Epithelial cell of umbilical artery (primary cell): ENCODE measurements around the gene C12orf42. TPM values are rescaled to one million over a fixed set of nuclear protein-coding genes. Genes with fewer than 3 reads are reported as not detected.

ENCODE experiments used
- total RNA-seq: library from RNA; depleted of rRNA; stranded (reverse); fragments of >200 nt; gene quantifications from 2 replicates; pipeline ENCODE4 v1.2.3, GENCODE V29; 2014

C12orf42 gene
- not detected in 2 replicates for total RNA-seq

GRCh38 chr12:103495469-103496456 is at the start of gene C12orf42:
Gene C12orf42 (minus strand): TSS chr12:103495968. CDS start chr12:103478426, 17,542 bp downstream.

Other genes with a start within 250 kb of the C12orf42 start
- not detected in 2 replicates for gene STAB2, start 91.3 kb upstream of the C12orf42 start, total RNA-seq